GM21529 (cell line): Measurements from ENCODE around the gene LY6G5B.

Source experiments
- ATAC-seq: cut with Tn5 transposase; IDR thresholded peaks from one replicate; pipeline ENCODE4 v1.9.1; 2021; ENCODE audit not compliant: unreplicated experiment

Gene LY6G5B

GRCh38 chr6:31640612-31641011 is 29.2 kb upstream of the LY6G5B start:
- no peak for ATAC-seq

GRCh38 chr6:31641370-31641769 is 28.4 kb upstream of the LY6G5B start:
- no peak for ATAC-seq

GRCh38 chr6:31642798-31643570 is 26.8 kb upstream of the LY6G5B start:
- ATAC-seq = no peak

- no peak for ATAC-seq
Measured at GRCh38 chr6:31643818-31644454, 25.8 kb upstream of the LY6G5B start.

GRCh38 chr6:31645325-31645724 is 24.5 kb upstream of the LY6G5B start:
- ATAC-seq = no peak

GRCh38 chr6:31651602-31652191 is 18.1 kb upstream of the LY6G5B start:
- ATAC-seq = peak; percentile 33

GRCh38 chr6:31652925-31653724 is 16.7 kb upstream of the LY6G5B start:
- ATAC-seq = peak; percentile 65

GRCh38 chr6:31654574-31655348 is 15.0 kb upstream of the LY6G5B start:
- no peak for ATAC-seq

- no peak for ATAC-seq
Measured at GRCh38 chr6:31655349-31656237, 14.2 kb upstream of the LY6G5B start, which contains the start of gene APOM. Gene APOM (plus strand): TSS chr6:31655894. CDS start chr6:31655967, 73 bp downstream.

- ATAC-seq = no peak
Measured at GRCh38 chr6:31657406-31658157, 12.2 kb upstream of the LY6G5B start.

- ATAC-seq = no peak
Measured at GRCh38 chr6:31658158-31658688, 11.6 kb upstream of the LY6G5B start.

GRCh38 chr6:31658983-31659648 is 10.7 kb upstream of the LY6G5B start:
- ATAC-seq = no peak

- ATAC-seq = peak; percentile 14
Measured at GRCh38 chr6:31659649-31660380, 10.0 kb upstream of the LY6G5B start.

GRCh38 chr6:31660381-31661261 is 9.2 kb upstream of the LY6G5B start, which contains the start of gene C6orf47:
Gene C6orf47 (minus strand): TSS chr6:31660778. CDS start chr6:31659947, 831 bp downstream.
- ATAC-seq = peak; percentile 49

- ATAC-seq = no peak
Measured at GRCh38 chr6:31661262-31662123, 8.3 kb upstream of the LY6G5B start.
